ENCODE results near the gene CFAP65. TPM values are rescaled to one million over a fixed set of nuclear protein-coding genes. Genes with fewer than 3 reads are reported as not detected.

Gene CFAP65
- polyA plus RNA-seq, 4 donors = 0.20 to 0.43 (median 0.27) TPM

DNA sequence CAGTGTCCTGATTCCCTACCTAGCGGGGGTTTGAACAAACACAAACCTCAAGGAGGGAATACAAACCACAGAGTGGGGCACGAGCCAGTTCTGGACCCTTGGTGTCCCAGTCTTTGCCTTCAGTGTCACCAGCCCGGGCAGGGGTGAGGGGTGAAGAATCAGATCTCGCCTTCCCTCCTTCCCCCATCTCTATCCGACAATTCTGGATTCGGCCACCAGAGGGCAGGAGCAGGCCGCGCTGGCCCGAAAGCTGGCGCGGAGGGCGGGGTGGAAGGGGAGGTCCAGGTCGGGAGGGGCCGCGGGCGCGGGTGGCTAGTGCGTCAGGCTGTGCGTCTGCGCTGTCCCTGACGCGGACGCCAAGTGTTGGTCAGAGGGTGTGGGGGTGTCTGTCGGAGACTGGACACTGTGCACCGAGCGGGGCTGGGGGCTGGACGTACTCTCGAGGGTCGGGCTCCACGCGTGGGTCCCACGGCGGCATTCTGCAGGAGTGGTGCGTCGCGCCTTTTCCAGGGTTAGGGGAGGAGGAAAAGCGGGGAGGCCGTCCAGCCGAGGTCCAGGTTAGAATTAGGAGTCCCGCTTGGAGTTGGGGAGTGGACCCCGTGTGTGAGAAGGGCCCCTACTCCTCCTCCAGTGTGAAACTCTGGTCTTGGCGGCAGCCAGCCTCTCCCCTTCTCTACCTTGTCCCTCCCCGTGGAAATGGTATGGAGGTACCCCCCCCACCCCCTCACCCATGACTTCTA is 45.2 kb downstream of the CFAP65 start:
- DNase-seq (ENCODE audit: low read depth in 4 of 4, low spot score in 3 of 4) = peak in 1 of 4 donors; percentile 37

GRCh38 chr2:218995561-218995960 is 45.8 kb downstream of the CFAP65 start:
- DNase-seq (ENCODE audit: low read depth in 4 of 4, low spot score in 3 of 4) = no peak

- no peak for DNase-seq (ENCODE audit: low read depth in 4 of 4, low spot score in 3 of 4)
Observed at GRCh38 chr2:218993345-218994315, 47.7 kb downstream of the CFAP65 start, which contains the start of gene CRYBA2. Gene CRYBA2 (minus strand): TSS chr2:218993422. CDS start chr2:218993176, 246 bp downstream.

- no peak for DNase-seq (ENCODE audit: low read depth in 4 of 4, low spot score in 3 of 4)
Observed at GRCh38 chr2:218992703-218993344, 48.5 kb downstream of the CFAP65 start.

GRCh38 chr2:218992196-218992595 is 49.1 kb downstream of the CFAP65 start:
- DNase-seq (ENCODE audit: low read depth in 4 of 4, low spot score in 3 of 4) = no peak

DNA sequence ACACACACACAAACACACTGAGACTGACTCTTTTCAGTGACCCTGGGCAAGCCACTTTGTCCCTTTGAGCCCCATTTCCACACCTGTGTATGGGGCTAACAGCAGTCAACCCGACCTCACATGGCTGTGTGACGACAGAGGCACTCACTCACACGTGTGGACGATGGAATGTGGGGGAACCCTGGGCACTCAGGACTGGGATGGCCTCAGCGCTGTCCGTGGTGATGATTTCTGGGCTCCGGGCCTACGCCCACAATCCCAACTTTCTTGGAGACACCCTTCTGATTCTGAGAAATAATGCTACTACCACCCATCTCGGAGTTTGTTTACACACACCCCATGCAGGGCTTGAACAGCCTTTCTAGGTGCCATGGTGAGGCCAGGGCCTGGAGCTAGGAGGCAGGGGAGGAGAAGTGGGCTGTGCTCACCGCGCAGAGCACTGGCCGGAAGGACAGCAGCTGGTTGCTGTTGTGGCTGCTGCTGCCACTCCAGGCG is 49.6 kb downstream of the CFAP65 start:
- DNase-seq (ENCODE audit: low read depth in 4 of 4, low spot score in 3 of 4) = no peak

GRCh38 chr2:218990612-218991011 is 50.7 kb downstream of the CFAP65 start:
- no peak for DNase-seq (ENCODE audit: low read depth in 4 of 4, low spot score in 3 of 4)

DNA sequence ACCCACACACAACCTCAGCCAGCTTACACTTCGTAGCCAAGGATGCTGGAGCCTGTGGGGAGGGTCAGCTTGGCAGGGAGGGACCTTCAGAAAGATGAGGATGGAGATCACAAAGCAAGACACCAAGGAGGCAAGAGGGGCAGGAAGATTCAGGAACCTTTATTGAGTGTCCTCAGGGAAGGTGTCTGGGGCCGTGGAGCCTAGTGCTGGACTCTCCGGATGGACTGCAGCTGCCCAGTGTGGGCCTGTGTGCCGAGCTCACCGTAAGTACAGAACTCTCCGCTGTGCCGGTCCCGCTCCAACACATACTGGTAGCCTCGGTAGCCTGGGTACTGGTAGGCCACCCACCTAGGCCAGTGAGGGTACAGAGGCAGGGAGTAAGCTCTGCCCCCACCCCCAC is 51.3 kb downstream of the CFAP65 start:
- DNase-seq (ENCODE audit: low read depth in 4 of 4, low spot score in 3 of 4) = no peak

- DNase-seq (ENCODE audit: low read depth in 4 of 4, low spot score in 3 of 4) = no peak
Observed at GRCh38 chr2:218988650-218989049, 52.7 kb downstream of the CFAP65 start.

GRCh38 chr2:218988164-218988563 is 53.2 kb downstream of the CFAP65 start:
- DNase-seq (ENCODE audit: low read depth in 4 of 4, low spot score in 3 of 4) = no peak

- DNase-seq (ENCODE audit: low read depth in 4 of 4, low spot score in 3 of 4) = no peak
Observed at GRCh38 chr2:218986148-218986761, 55.1 kb downstream of the CFAP65 start.

DNA sequence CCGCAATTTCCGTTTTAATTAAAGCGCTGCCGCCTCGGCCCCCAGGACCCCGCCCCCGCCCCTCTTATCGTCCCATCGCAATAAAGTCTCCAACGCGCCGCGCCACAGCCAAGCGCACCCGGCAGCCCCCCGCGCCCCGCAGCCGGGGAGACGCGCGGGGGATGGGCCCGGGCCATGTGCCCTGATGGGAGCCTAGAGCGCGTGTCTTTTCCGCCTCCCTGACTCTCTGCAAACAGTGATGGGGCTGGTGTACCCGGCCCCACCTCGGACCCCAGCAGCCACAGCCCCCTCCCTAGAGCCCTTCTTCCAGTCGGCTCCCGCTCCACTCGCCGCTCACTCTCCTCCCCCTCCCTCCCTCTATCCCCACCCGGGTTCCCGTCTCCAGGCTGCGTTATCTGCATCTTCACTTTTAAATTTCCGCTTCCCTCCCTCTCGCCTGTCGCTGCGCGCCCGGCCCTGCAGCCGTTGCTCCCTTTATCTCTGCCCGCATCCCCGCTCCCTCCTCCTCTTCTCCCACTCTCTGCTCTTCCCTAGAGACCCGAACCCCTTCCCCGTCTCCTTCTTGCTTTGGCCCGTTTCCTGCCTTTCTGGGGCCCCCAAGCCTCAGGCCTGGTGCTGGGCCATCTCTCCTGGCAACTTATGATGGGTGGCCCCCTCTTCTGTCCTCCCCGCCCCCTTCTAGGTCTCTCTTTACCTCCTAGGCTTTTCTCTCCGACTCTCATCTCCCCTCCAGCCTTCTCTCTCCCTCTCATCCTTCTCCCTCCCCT is 55.8 kb downstream of the CFAP65 start:
- no peak for DNase-seq (ENCODE audit: low read depth in 4 of 4, low spot score in 3 of 4)

- no peak for DNase-seq (ENCODE audit: low read depth in 4 of 4, low spot score in 3 of 4)
Observed at GRCh38 chr2:218985021-218985324, 56.3 kb downstream of the CFAP65 start, which contains the start of gene FEV. Gene FEV (minus strand): TSS chr2:218985184. CDS start chr2:218985075, 109 bp downstream.

- DNase-seq (ENCODE audit: low read depth in 4 of 4, low spot score in 3 of 4) = no peak
Observed at GRCh38 chr2:218984239-218985020, 56.9 kb downstream of the CFAP65 start.

DNA sequence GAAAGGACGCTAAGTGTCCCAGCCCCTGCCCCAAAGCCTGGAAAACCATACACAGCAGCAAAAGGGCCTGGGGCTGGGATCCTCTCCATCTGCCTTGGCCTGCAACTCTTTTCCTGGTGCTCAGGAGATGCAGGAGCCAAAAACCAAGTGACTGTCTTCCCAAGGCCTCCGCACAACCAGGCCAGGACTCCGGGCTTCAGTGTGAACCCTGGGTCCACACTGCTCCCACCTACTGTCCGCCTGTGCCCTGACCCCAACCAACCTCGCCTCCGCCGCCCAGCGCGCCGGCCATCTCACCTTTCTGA is 57.4 kb downstream of the CFAP65 start:
- DNase-seq (ENCODE audit: low read depth in 4 of 4, low spot score in 3 of 4) = no peak

DNA sequence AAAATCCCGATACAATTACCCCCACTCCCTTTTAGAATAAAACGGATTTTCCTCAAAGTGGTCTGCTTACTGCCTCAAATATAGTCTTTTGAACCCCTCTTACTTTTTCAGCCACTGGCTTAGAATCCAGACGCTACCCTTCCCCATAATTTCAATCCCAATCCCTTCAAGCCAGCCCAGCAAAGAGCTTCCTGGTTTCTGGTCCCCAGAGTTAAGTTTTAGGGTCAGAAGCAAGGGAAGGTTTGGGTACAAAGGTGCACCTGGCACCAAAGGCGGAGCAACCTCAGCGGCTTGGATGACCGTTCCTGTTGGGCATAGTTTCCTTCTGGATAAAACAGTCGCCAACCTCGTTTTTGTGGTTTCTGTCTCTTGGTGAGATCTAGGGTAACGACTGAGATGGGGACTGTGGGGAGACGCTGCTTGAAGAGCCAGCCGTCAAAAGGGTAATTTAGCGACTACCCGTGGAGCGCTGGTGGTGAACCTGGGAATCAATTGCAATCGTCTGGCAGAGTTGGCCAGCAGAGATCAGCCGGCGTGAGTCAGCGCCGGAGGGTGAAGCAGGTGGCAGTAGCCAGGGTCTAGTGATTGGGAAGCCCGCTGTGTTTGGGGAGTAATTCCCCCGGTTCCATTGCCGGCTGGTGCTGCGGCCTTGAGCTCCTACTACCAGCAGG is 57.9 kb downstream of the CFAP65 start:
- DNase-seq (ENCODE audit: low read depth in 4 of 4, low spot score in 3 of 4) = no peak

DNA sequence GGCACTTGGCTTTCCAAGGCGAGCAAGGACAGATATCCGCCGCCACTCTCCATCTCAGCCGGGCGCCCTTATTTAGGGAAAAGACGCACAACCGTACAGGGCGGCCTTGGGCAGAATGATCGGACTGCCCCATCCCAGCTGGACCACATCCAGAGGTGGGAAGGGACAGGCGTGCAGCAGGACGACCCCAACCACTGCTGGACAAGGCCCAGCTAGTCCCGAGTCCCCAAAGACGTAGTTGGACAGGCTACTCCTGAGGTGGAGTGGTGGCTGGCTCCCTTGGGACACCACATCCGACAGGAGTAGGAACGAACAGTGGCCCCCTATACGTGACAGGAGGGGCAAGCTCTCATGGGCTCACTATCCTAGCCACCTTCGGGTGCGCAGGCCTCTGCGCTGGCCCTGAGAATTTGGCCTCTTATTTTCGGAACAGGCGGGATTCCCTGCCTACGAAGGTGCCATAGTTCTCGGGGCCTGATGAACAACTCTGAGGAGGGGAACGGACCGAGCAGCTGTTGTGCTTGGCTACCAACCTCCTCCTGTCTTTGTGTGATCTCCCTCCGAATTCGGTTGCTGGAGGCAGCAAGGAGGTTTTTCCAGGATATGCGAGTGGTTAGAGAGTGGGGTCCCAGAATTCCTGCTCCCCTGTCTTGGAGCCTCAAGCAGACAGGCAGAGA is 58.6 kb downstream of the CFAP65 start:
- DNase-seq (ENCODE audit: low read depth in 4 of 4, low spot score in 3 of 4) = no peak
